NCI-H1048 (cell line): ENCODE results near the gene NIT1.
A peak's percentile ranks its signal among the peaks of the same experiment; 100 is the strongest.

Experiments used
- DNase-seq: peaks from one replicate; lab custom pipeline; 2025; lab: John Stamatoyannopoulos, UW

NIT1 gene

GRCh38 chr1:161083748-161084596 is 33.9 kb upstream of the NIT1 start:
- DNase-seq, result no peak

GRCh38 chr1:161084597-161084988 is 33.3 kb upstream of the NIT1 start:
- DNase-seq, result no peak

GRCh38 chr1:161085165-161085564 is 32.7 kb upstream of the NIT1 start:
- DNase-seq, result no peak

- DNase-seq, result no peak
These were observed 31.4 kb upstream of the NIT1 start for GRCh38 chr1:161086457-161086856.

GRCh38 chr1:161088587-161089110 is 29.3 kb upstream of the NIT1 start:
- DNase-seq, result no peak

- no peak for DNase-seq
These were observed 28.5 kb upstream of the NIT1 start, which contains the start of gene NECTIN4 for GRCh38 chr1:161089251-161089924. Gene NECTIN4 (minus strand): TSS chr1:161089558. CDS start chr1:161089296, 262 bp downstream.

- no peak for DNase-seq
These were observed 28.0 kb upstream of the NIT1 start for GRCh38 chr1:161089938-161090337.

GRCh38 chr1:161090617-161091016 is 27.3 kb upstream of the NIT1 start:
- DNase-seq, result no peak

GRCh38 chr1:161091093-161091492 is 26.8 kb upstream of the NIT1 start:
- DNase-seq, result no peak

GRCh38 chr1:161091796-161092507 is 26.0 kb upstream of the NIT1 start:
- no peak for DNase-seq

- DNase-seq, result no peak
These were observed 25.3 kb upstream of the NIT1 start for GRCh38 chr1:161092621-161093028.

GRCh38 chr1:161094481-161094880 is 23.4 kb upstream of the NIT1 start:
- DNase-seq, result no peak

- no peak for DNase-seq
These were observed 22.7 kb upstream of the NIT1 start for GRCh38 chr1:161095230-161095629.

GRCh38 chr1:161096015-161096414 is 21.9 kb upstream of the NIT1 start:
- no peak for DNase-seq

- DNase-seq, result no peak
These were observed 21.4 kb upstream of the NIT1 start for GRCh38 chr1:161096530-161096929.

- peak; percentile 84 for DNase-seq
These were observed 19.5 kb upstream of the NIT1 start, which contains the start of gene KLHDC9 for GRCh38 chr1:161098210-161099068. Gene KLHDC9 (plus strand): TSS chr1:161098361. CDS start chr1:161098536, 175 bp downstream.

GRCh38 chr1:161099090-161099802 is 18.7 kb upstream of the NIT1 start:
- no peak for DNase-seq

- DNase-seq, result no peak
These were observed 17.3 kb upstream of the NIT1 start for GRCh38 chr1:161100556-161100955.

GRCh38 chr1:161106431-161106830 is 11.5 kb upstream of the NIT1 start:
- no peak for DNase-seq

- DNase-seq, result no peak
These were observed 6.8 kb upstream of the NIT1 start for GRCh38 chr1:161111117-161111516.

- DNase-seq, result no peak
These were observed 6.4 kb upstream of the NIT1 start for GRCh38 chr1:161111527-161111926.
